Sigmoid colon (tissue), 4 donors: ENCODE data around the gene PRPF40B.

Experiments used
- CTCF ChIP-seq, 4 experiments: fragments of 450-650 bp in 3 of 4; fragments of 200-600 bp in 1 of 4; IDR thresholded peaks; one replicate each; pipeline ENCODE4 v1.5.1; 2016 to 2019; ENCODE audit warnings: antibody characterized with exemption in 4 of 4, mild to moderate bottlenecking in 3 of 4, moderate library complexity in 2 of 4
- EP300 ChIP-seq, 4 donors: sonication (generic); formaldehyde crosslinking; IDR thresholded peaks; one replicate each; pipeline ENCODE4 v1.6.1; 2017; ENCODE audit warnings: antibody characterized with exemption in 4 of 4
- POLR2A ChIP-seq, 2 donors: fragments of 450-650 bp; IDR thresholded peaks; one replicate each; pipeline ENCODE4 v1.6.1; 2016; ENCODE audit warnings: antibody characterized with exemption in 2 of 2, mild to moderate bottlenecking in 2 of 2, moderate library complexity in 2 of 2
- POLR2AphosphoS5 ChIP-seq, 4 donors: sonication (generic); formaldehyde crosslinking; IDR thresholded peaks; one replicate each; pipeline ENCODE4 v1.6.1; 2017; ENCODE audit warnings: antibody characterized with exemption in 4 of 4

GRCh38 chr12:49664591-49665239 lies 41.4 kb downstream of the PRPF40B start:
- TF ChIP-seq CTCF (IDR thresholded peaks at IDR 0.05) (no peak), POLR2AphosphoS5 (IDR thresholded peaks at IDR 0.05) (peak in 1 of 4 donors; percentile 15), POLR2A (IDR thresholded peaks at IDR 0.05) (no peak), EP300 (IDR thresholded peaks at IDR 0.05) (no peak)
